Measurements from ENCODE around the gene WBP2NL.
"Not testable (repeated sequence)": the region's sequence is repeated elsewhere in the genome, so short reads cannot be mapped to it uniquely, and the experiment has no call there.

Gene WBP2NL

DNA sequence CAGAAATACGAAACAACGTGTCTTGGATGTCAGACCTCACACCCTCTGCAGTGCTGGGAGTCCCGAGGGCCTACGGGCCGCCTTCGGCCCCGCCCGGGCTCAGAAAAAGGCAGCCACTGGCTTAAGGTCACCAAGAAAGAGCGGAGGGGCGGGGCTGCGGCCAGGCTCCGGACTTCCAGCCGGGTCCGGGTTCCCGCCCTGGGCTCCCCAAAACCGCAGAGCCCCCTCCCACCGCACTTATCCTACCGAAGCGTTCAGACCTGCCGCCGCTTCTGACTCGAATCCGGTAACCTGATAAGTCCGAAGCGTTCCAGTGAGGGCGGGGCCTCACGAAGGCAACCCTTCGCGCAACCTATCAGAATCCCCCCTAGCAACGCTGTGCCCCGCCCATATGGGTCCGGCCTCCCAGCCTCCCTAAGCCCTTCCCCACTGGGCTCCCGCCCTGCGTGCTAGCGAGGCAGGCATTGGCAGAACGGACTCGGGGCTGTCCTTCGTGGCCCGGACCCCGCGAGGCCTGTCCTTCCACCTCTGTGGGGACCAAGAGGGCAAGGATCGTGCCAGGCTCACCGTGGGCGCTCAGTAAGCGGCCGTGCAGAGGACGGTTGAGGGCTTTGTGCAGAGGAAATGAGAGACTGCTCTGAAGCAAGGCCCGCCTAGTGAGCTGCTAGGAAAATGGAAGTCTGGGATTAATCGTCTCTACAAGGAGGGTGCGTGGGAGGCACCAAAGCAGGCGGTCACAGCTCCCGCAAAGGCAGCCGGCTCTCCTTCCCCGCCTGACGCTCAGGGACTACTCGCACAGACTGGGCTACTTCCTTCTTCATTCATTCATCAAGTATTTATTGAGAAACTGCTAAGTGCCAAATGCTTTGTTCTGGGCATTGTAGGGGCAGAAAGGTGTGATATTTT, 72.2 kb downstream of the WBP2NL start, which contains the start of gene NAGA:
TSS of gene NAGA (minus strand) at position 296 of the 906 bp plus-strand sequence. CDS start 515 bp downstream, outside the sequence.
- peak; percentile 99 for ATAC-seq
- TF ChIP-seq ZNF565 (CRISPR knock-in tag; conservative IDR thresholded peaks at IDR 0.05; ENCODE audit: low read depth), result no peak

- ATAC-seq, result not testable (repeated sequence)
Observed at GRCh38 chr22:42071508-42071907, 72.9 kb downstream of the WBP2NL start.

DNA sequence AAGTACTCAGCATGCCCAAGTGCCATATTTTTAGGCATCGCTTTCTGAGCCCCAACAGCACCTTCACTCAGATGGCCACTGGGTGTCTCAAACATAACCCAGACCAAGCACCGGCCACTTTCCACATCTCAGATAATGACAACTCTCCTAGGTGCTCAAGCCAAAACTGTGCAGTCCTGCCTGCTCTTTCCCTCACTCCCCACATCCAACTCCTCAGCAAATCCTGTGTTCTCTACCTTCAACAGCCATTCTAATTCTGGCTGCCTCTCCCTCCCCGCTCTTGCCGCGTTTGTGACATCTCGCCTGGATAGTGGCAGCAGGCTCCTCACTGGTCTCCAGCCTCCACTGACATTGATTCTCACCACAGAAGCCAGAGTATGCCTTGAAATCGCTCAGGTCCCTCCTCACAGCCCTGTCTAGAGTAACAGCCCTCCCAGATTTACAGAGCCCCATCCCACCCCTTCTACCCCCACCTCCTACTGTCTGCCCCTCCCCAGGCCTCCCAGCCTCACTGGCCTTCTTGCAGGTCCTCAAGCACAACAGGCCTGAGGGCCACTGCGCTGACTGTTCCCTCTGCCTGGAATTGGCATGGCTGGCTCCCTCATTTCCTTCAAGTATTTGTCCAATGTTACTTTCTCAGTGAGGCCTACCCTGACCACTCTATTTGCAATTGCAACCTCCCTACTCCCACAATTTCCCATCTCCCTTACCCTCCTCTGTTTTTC, 74.2 kb downstream of the WBP2NL start:
- no peak for ATAC-seq
- no peak for TF ChIP-seq ARNTL (CRISPR knock-in tag; IDR thresholded peaks at IDR 0.05; ENCODE audit: borderline replicate concordance, low read depth)
- no peak for TF ChIP-seq ZNF565 (CRISPR knock-in tag; conservative IDR thresholded peaks at IDR 0.05; ENCODE audit: low read depth)
- no peak for TF ChIP-seq ZNF8 (CRISPR knock-in tag; IDR thresholded peaks at IDR 0.05)
- no peak for TF ChIP-seq ZFP30 (CRISPR knock-in tag; IDR thresholded peaks at IDR 0.05)
- no peak for TF ChIP-seq ZFP3 (CRISPR knock-in tag; IDR thresholded peaks at IDR 0.05)
- no peak for TF ChIP-seq TCF4 (CRISPR knock-in tag; IDR thresholded peaks at IDR 0.05; ENCODE audit: borderline replicate concordance)
- TF ChIP-seq ZNF70 (CRISPR knock-in tag; IDR thresholded peaks at IDR 0.05), result no peak
- TF ChIP-seq, protein P1, sequence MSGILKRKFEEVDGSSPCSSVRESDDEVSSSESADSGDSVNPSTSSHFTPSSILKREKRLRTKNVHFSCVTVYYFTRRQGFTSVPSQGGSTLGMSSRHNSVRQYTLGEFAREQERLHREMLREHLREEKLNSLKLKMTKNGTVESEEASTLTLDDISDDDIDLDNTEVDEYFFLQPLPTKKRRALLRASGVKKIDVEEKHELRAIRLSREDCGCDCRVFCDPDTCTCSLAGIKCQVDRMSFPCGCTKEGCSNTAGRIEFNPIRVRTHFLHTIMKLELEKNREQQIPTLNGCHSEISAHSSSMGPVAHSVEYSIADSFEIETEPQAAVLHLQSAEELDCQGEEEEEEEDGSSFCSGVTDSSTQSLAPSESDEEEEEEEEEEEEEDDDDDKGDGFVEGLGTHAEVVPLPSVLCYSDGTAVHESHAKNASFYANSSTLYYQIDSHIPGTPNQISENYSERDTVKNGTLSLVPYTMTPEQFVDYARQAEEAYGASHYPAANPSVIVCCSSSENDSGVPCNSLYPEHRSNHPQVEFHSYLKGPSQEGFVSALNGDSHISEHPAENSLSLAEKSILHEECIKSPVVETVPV (CRISPR knock-in tag; IDR thresholded peaks at IDR 0.05), result no peak
- no peak for TF ChIP-seq BACH2 (CRISPR knock-in tag; IDR thresholded peaks at IDR 0.05; ENCODE audit: borderline replicate concordance)
- no peak for TF ChIP-seq PPARA (CRISPR knock-in tag; IDR thresholded peaks at IDR 0.05; ENCODE audit: borderline replicate concordance)
- TF ChIP-seq OSR1 (CRISPR knock-in tag; IDR thresholded peaks at IDR 0.05), result no peak
- TF ChIP-seq TOX (CRISPR knock-in tag; IDR thresholded peaks at IDR 0.05; ENCODE audit: borderline replicate concordance), result no peak
- no peak for TF ChIP-seq ESRRG (CRISPR knock-in tag; IDR thresholded peaks at IDR 0.05)

DNA sequence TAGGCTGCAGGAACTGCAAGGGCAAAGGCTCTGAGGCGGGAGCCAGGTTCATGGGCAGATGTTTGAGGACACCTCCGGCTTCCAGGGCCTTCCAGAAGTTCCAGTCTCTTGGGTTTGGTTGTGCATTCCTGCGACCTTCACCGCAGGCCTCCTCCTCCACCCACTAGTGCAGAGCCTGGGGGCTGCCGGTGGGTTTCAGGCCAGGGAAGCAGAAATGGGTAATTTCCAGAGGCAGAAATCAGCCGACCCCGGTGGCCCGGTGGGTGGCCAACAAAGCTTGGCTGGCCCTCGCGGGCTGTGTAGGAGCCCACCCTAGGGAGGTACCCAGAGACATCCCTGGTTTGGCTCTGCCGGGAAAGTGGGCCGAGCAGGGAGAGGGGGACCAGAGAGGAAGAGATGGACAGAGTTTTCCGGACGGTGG, 75.0 kb downstream of the WBP2NL start:
- no peak for TF ChIP-seq CREB5 (CRISPR knock-in tag; IDR thresholded peaks at IDR 0.05; ENCODE audit: low read depth)
- no peak for TF ChIP-seq TOX (CRISPR knock-in tag; IDR thresholded peaks at IDR 0.05; ENCODE audit: borderline replicate concordance)
- no peak for TF ChIP-seq ESRRG (CRISPR knock-in tag; IDR thresholded peaks at IDR 0.05)
- no peak for TF ChIP-seq GLIS3 (CRISPR knock-in tag; IDR thresholded peaks at IDR 0.05)
- TF ChIP-seq TCF4 (CRISPR knock-in tag; IDR thresholded peaks at IDR 0.05; ENCODE audit: borderline replicate concordance), result no peak
- no peak for TF ChIP-seq ZNF8 (CRISPR knock-in tag; IDR thresholded peaks at IDR 0.05)
- no peak for TF ChIP-seq TSHZ2 (CRISPR knock-in tag; IDR thresholded peaks at IDR 0.05)
- no peak for TF ChIP-seq PPARA (CRISPR knock-in tag; IDR thresholded peaks at IDR 0.05; ENCODE audit: borderline replicate concordance)
- TF ChIP-seq, protein P2, sequence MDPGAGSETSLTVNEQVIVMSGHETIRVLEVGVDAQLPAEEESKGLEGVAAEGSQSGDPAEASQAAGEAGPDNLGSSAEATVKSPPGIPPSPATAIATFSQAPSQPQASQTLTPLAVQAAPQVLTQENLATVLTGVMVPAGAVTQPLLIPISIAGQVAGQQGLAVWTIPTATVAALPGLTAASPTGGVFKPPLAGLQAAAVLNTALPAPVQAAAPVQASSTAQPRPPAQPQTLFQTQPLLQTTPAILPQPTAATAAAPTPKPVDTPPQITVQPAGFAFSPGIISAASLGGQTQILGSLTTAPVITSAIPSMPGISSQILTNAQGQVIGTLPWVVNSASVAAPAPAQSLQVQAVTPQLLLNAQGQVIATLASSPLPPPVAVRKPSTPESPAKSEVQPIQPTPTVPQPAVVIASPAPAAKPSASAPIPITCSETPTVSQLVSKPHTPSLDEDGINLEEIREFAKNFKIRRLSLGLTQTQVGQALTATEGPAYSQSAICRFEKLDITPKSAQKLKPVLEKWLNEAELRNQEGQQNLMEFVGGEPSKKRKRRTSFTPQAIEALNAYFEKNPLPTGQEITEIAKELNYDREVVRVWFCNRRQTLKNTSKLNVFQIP (CRISPR knock-in tag; IDR thresholded peaks at IDR 0.05; ENCODE audit: borderline replicate concordance, low read depth), result no peak
- TF ChIP-seq ISL1 (CRISPR knock-in tag; IDR thresholded peaks at IDR 0.05), result no peak
- TF ChIP-seq ZNF565 (CRISPR knock-in tag; conservative IDR thresholded peaks at IDR 0.05; ENCODE audit: low read depth), result no peak
- no peak for TF ChIP-seq OSR1 (CRISPR knock-in tag; IDR thresholded peaks at IDR 0.05)
- no peak for TF ChIP-seq ZFP30 (CRISPR knock-in tag; IDR thresholded peaks at IDR 0.05)
- no peak for TF ChIP-seq ZC3H10 (CRISPR knock-in tag; IDR thresholded peaks at IDR 0.05)
- TF ChIP-seq RARB (CRISPR knock-in tag; IDR thresholded peaks at IDR 0.05), result no peak
- no peak for TF ChIP-seq BACH2 (CRISPR knock-in tag; IDR thresholded peaks at IDR 0.05; ENCODE audit: borderline replicate concordance)
- TF ChIP-seq CSDC2 (CRISPR knock-in tag; IDR thresholded peaks at IDR 0.05), result no peak
- TF ChIP-seq, protein P1 (CRISPR knock-in tag; IDR thresholded peaks at IDR 0.05), result no peak
- ATAC-seq, result no peak
